MM.1S (cell line): ENCODE measurements around the gene TNFAIP8.

Experiments used
- DNase-seq: peaks from one replicate; pipeline ENCODE4 v3.0.0-alpha.2; 2015
- H2AFZ ChIP-seq: fragments of 300-600 bp; sonication (generic); 2 replicates; pipeline ENCODE4 v1.6.0; 2016; ENCODE audit warnings: antibody characterized with exemption, low read length
- H3F3A ChIP-seq: fragments of 300-600 bp; sonication (generic); 2 replicates; pipeline ENCODE4 v1.6.1; 2016; ENCODE audit warnings: mild to moderate bottlenecking, antibody characterized with exemption, low read length, moderate library complexity, mixed read lengths; ENCODE audit not compliant: insufficient read depth
- H3K27ac ChIP-seq: fragments of 300-600 bp; sonication (generic); 2 replicates; pipeline ENCODE4 v1.5.1; 2016; ENCODE audit warnings: mild to moderate bottlenecking, low read length
- H3K27me3 ChIP-seq: fragments of 300-600 bp; sonication (generic); replicated peaks from 2 replicates; pipeline ENCODE4 v1.6.0; 2016; ENCODE audit warnings: low read length; ENCODE audit not compliant: insufficient read depth
- H3K36me3 ChIP-seq: fragments of 300-600 bp; sonication (generic); replicated peaks from 2 replicates; pipeline ENCODE4 v1.6.1; 2016; ENCODE audit warnings: mild to moderate bottlenecking, low read length, mixed read lengths; ENCODE audit not compliant: insufficient read depth
- H3K4me1 ChIP-seq: fragments of 300-600 bp; sonication (generic); 2 replicates; pipeline ENCODE4 v1.6.1; 2016; ENCODE audit warnings: low read length, mixed read lengths
- H3K4me2 ChIP-seq: fragments of 300-600 bp; sonication (generic); 2 replicates; pipeline ENCODE4 v1.6.0; 2016; ENCODE audit warnings: low read depth, low read length
- H3K4me3 ChIP-seq: fragments of 300-600 bp; sonication (generic); 2 replicates; pipeline ENCODE4 v1.5.1; 2016; ENCODE audit warnings: low read length, mixed read lengths
- H3K79me2 ChIP-seq: fragments of 300-600 bp; sonication (generic); 2 replicates; pipeline ENCODE4 v1.6.1; 2016; ENCODE audit warnings: mixed run types, low read length, mixed read lengths
- H3K9ac ChIP-seq: fragments of 300-600 bp; sonication (generic); 2 replicates; pipeline ENCODE4 v1.6.1; 2016; ENCODE audit warnings: low read length, mixed read lengths
- H3K9me2 ChIP-seq: fragments of 300-600 bp; sonication (generic); replicated peaks from 2 replicates; pipeline ENCODE4 v1.6.1; 2016; ENCODE audit warnings: mild to moderate bottlenecking, low read length, mixed read lengths; ENCODE audit not compliant: insufficient read depth
- H3K9me3 ChIP-seq: fragments of 300-600 bp; sonication (generic); replicated peaks from 2 replicates; pipeline ENCODE4 v1.6.1; 2016; ENCODE audit warnings: mild to moderate bottlenecking, low read length, mixed read lengths; ENCODE audit not compliant: insufficient read depth
- H4K20me1 ChIP-seq: fragments of 300-600 bp; sonication (generic); 2 replicates; pipeline ENCODE4 v1.6.1; 2016; ENCODE audit warnings: mild to moderate bottlenecking, low read length, moderate library complexity, mixed read lengths; ENCODE audit not compliant: insufficient read depth
- EZH2 ChIP-seq: fragments of 300-600 bp; sonication (generic); optimal IDR thresholded peaks from 2 replicates; pipeline ENCODE3; 2017; ENCODE audit warnings: low read depth, mild to moderate bottlenecking, antibody characterized with exemption, low read length, mixed read lengths
- EZH2phosphoT487 ChIP-seq: fragments of 300-600 bp; sonication (generic); IDR thresholded peaks from 2 replicates; pipeline ENCODE4 v1.6.1; 2018; ENCODE audit warnings: antibody characterized with exemption, low read length
- TF ChIP-seq, protein P1 (sequence below): fragments of 300-600 bp; sonication (generic); IDR thresholded peaks from 2 replicates; pipeline ENCODE4 v1.5.1; 2016; ENCODE audit warnings: antibody characterized with exemption, low read length, mixed read lengths

The TNFAIP8 gene

DNA sequence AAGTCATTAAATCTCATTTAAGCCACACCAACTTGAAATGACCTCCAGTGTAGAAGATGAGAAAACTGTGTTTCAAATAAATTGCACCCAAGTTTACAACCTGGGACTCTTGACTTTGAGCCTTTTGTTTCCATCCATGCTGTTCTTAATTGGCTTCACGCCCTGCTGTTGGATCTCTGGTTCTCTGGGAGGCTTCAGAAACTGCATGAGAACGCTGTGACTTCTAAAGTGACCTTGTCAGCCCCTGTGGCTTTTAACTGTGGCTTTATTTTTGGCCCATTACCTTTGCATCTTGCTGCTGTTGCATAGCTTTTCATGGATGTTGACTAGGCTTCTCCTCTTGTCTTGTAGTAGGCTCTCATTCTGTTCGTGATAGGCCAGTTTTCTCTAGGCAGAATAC, 29.3 kb downstream of the TNFAIP8 start:
- Histone ChIP-seq H3K79me2 (peaks cover 99% of the 10 kb centered on the region), H3K9me2 (no peaks in the 10 kb centered on the region), H3K4me1 (peaks cover 18% of the 10 kb centered on the region), H3K27me3 (no peaks in the 10 kb centered on the region), H2AFZ (no peak overlapping the region), H3K36me3 (no peaks in the 10 kb centered on the region), H3F3A (no peaks in the 10 kb centered on the region), H3K9me3 (no peaks in the 10 kb centered on the region), H3K4me2 (no peak overlapping the region), H3K4me3 (no peak overlapping the region), H4K20me1 (peaks cover 29% of the 10 kb centered on the region; the same call in 1 of the 2 replicates), H3K9ac (no peak overlapping the region), H3K27ac (no peak overlapping the region)
- DNase-seq: no peak
- TF ChIP-seq, protein P1, sequence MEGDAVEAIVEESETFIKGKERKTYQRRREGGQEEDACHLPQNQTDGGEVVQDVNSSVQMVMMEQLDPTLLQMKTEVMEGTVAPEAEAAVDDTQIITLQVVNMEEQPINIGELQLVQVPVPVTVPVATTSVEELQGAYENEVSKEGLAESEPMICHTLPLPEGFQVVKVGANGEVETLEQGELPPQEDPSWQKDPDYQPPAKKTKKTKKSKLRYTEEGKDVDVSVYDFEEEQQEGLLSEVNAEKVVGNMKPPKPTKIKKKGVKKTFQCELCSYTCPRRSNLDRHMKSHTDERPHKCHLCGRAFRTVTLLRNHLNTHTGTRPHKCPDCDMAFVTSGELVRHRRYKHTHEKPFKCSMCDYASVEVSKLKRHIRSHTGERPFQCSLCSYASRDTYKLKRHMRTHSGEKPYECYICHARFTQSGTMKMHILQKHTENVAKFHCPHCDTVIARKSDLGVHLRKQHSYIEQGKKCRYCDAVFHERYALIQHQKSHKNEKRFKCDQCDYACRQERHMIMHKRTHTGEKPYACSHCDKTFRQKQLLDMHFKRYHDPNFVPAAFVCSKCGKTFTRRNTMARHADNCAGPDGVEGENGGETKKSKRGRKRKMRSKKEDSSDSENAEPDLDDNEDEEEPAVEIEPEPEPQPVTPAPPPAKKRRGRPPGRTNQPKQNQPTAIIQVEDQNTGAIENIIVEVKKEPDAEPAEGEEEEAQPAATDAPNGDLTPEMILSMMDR: no peak
- TF ChIP-seq EZH2: no peak
- no peak for TF ChIP-seq EZH2phosphoT487

DNA sequence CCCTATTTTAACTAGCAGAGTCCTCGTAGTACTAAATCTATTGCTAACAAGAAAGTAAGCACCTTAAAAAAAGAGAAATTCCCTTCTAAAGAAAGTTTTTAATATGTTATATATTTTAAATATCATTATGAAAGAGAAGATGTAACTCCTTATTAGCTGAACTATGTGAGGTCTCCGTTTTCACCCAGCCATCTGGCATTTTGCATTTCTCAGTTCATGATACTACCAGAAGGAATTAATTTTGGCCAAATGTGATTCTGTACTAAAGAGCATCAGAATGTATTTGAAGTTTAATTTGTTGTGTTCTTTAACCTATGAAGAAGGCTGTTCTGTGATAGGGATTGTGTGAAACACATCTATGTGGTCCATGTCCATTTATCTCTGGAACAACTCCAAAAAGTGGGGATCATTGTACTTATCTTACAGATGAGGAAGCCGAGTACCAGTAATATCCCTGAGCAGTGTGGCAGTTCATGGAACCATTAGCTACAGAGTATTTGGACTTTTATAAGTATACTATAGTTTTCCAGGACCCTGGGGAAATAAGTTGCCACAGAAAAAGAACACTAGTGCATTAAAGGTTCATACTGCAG, 29.8 kb downstream of the TNFAIP8 start:
- TF ChIP-seq, protein P1: no peak
- TF ChIP-seq EZH2phosphoT487: no peak
- TF ChIP-seq EZH2: no peak
- Histone ChIP-seq H3K27ac (no peak overlapping the region), H3K4me1 (peaks cover 23% of the 10 kb centered on the region), H3K27me3 (no peaks in the 10 kb centered on the region), H4K20me1 (peaks cover 29% of the 10 kb centered on the region; the same call in 1 of the 2 replicates), H3K4me2 (no peak overlapping the region), H3K4me3 (no peak overlapping the region), H3F3A (no peaks in the 10 kb centered on the region), H3K9ac (no peak overlapping the region), H3K79me2 (peaks cover 99% of the 10 kb centered on the region), H3K9me3 (no peaks in the 10 kb centered on the region), H3K36me3 (no peaks in the 10 kb centered on the region), H2AFZ (no peak overlapping the region), H3K9me2 (no peaks in the 10 kb centered on the region)
- DNase-seq: no peak

DNA sequence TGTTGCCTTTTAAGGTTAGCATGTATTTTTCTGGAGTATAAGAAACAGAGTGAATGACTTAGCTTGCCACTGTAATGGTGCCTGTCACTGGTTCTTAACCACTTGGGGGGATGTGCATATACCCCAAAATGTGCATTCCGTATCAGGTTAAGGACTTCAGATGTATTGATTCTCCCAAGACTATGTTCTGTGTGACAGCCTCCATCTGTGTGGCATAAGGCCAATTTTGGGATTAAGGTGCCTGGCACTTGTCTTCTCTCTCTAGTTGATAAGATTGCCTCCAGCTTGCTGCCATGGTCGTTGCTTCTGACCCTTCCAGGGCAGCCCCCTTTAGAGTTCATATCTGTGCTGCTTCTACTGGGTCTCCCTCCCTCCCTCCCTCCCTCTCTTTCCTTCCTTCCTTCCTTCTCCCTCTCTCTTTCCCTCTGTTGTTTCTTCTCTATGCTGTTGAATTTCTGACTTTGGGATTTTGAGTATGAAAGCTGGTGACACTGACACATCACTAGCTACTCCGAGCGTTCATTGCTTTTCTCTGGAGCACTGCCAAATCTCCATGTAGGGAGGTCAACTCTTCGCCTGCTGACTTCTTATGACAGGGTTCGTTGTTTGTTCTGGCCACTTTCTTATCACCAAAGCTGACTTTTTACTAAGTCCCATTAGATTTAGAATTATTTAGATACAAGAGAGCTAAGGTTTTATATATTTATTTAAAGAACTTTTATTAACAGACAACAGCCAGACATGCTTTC, 31.0 kb downstream of the TNFAIP8 start:
- H3F3A ChIP-seq: no peaks in the 10 kb centered on the region
- DNase-seq: no peak
- H4K20me1 ChIP-seq: peaks cover 29% of the 10 kb centered on the region; the same call in 1 of the 2 replicates
- no peak overlapping the region for H3K4me2 ChIP-seq
- H3K4me3 ChIP-seq: no peak overlapping the region
- no peak overlapping the region for H3K9ac ChIP-seq
- peaks cover 99% of the 10 kb centered on the region for H3K79me2 ChIP-seq
- no peaks in the 10 kb centered on the region for H3K27me3 ChIP-seq
- TF ChIP-seq, protein P1: no peak
- TF ChIP-seq EZH2phosphoT487 (no peak), EZH2 (no peak)
- peaks cover 23% of the 10 kb centered on the region for H3K4me1 ChIP-seq
- H3K9me3 ChIP-seq: no peaks in the 10 kb centered on the region
- no peaks in the 10 kb centered on the region for H3K9me2 ChIP-seq
- no peaks in the 10 kb centered on the region for H3K36me3 ChIP-seq
- H3K27ac ChIP-seq: no peak overlapping the region
- H2AFZ ChIP-seq: no peak overlapping the region
